ENCODE data around the gene PIK3C2G. TPM values are rescaled to one million over a fixed set of nuclear protein-coding genes. Genes with fewer than 3 reads are reported as not detected.

Gene PIK3C2G
- total RNA-seq, 1 donor from 2014 or later: 1.4 TPM

- no peak for DNase-seq (ENCODE audit: low spot score)
Measured at GRCh38 chr12:18552829-18553228, 291.5 kb downstream of the PIK3C2G start.

- DNase-seq (ENCODE audit: low spot score): no peak
Measured at GRCh38 chr12:18556161-18556560, 294.8 kb downstream of the PIK3C2G start.

- no peak for DNase-seq (ENCODE audit: low spot score)
Measured at GRCh38 chr12:18559242-18559641, 297.9 kb downstream of the PIK3C2G start.

- DNase-seq (ENCODE audit: low spot score): no peak
Measured at GRCh38 chr12:18562531-18562930, 301.2 kb downstream of the PIK3C2G start.

GRCh38 chr12:18564306-18564705 lies 303.0 kb downstream of the PIK3C2G start:
- DNase-seq (ENCODE audit: low spot score): no peak

DNA sequence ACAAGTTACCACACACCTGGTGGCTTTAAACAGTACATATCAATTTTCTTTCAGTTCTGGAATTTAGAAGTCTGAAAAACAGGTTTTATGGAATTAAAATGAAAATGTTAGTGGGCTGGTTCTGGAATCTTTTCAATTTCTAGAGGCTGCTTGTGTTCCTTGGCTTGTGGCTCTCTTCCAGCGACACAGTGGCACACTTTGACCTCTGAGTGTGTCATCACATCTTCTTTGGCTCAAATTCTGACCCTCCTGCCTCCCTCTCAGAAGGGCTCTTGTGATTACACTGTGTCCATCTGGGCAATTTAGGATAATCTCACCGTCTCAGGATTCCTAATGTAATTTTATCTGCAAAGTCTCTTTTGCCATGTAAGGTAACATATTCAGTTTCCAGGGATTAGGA lies 306.5 kb downstream of the PIK3C2G start:
- no peak for DNase-seq (ENCODE audit: low spot score)

DNA sequence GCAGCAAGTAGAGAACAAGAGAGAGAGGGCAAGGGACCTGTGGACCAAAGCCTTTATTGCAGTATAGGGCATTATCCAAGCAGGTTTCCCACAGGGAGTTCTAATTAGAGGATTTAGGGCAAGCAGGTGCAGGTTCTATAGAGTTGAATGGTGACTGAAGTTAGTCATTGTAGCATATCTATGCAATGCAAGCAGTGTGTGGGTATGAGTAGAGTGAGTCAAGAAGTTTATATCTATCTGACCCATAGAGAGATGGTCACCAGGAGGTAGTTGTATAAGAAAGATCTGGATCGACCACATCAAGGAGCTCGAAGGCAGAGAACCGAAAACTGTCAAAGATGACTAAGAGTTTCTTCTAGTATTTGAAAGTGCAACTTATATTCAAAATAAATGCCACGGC lies 309.2 kb downstream of the PIK3C2G start:
- no peak for DNase-seq (ENCODE audit: low spot score)

DNA sequence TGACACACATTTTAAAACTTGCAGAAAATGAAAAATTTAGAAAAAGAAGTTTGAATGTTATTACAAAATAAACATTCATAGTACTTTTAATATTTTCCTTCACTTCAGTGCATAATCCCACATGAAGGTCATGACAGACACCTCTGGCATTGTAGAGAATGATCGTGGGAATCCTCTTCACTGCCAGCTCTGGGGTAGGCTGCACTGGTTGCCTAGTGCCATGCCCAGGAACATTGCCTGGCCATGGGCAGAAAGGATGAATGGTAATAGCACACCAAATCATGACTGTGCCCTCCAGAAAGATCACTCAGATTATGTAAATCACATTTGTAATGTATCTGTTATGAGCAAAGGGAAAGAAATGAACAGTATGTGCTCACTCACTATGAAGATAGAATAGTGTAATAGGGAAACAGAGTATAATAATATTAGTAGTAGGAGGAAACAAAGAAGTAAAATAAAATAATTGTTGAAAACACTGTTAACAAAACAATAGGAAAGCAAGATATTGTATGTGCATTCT lies 314.8 kb downstream of the PIK3C2G start:
- no peak for DNase-seq (ENCODE audit: low spot score)

GRCh38 chr12:18576648-18577047 lies 315.3 kb downstream of the PIK3C2G start:
- DNase-seq (ENCODE audit: low spot score): no peak

GRCh38 chr12:18578191-18578590 lies 316.9 kb downstream of the PIK3C2G start:
- no peak for DNase-seq (ENCODE audit: low spot score)

- DNase-seq (ENCODE audit: low spot score): no peak
Measured at GRCh38 chr12:18580291-18580690, 319.0 kb downstream of the PIK3C2G start.

DNA sequence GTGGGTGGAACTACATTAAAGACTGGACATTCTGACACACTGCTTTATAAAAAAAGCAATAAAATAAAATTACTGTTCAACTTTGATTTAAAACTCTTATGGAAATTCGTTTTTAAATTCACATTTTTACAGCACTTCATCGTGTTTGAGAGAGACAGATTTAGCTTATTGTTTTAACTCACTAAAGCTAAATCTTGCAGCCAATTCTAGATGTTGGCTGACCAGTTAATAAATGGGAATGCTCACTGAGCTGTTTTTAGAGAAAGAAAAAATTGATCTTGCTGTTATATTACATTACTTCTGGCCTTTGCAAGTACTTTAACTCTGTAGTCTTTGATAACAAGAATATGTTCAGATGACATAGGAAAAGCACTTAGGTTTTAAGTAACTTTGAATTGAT lies 319.4 kb downstream of the PIK3C2G start:
- no peak for DNase-seq (ENCODE audit: low spot score)

DNA sequence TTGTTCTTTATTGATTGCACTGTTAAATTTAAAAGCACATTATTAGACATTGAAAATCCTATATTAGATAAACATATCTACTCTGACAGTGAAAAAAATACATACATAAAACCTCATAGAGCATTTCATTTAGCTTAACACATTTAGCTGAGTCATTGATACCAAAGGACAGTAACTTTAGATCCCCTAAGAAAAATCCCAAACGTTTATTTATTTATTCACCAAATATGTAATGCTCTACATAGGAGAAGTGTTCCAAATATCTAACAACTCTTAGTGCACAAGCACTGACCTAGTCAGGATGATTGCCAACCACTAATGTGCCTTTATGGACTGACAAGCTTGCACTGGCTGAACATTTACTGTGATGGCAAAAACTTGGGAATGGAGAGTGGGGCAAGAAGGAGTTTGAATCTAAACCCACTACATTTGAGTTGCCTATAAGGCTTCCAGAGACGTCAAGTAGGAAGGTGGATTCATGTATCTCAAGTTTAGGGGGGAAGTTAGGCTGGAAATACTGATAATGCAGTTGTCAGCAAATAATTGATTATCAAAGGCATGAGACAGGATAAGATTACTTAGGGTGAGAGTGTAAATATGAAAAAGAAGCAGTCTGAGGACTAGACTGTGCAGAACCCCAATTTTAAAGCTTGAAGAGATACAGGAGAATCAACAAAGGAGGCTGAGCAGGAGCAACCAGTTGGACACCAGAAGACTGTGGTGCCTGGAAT lies 320.1 kb downstream of the PIK3C2G start:
- no peak for DNase-seq (ENCODE audit: low spot score)

DNA sequence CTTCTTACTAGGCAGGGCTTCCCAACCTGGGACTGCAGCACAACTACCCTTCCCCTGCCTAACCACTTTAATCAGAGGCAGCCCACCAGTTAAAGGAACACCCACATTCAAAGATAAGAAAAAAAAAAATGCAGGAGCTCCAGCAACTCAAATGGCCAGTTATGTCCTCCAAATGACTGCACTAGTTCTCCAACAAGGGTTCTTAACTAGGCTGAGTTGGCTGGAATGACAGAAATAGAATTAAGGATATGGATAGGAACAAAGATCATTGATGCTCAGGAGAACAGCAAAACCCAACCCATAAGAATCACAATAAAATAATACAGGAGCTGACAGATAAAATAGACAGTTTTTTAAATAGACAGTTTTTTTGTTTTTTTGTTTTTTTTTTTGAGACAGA lies 322.3 kb downstream of the PIK3C2G start:
- DNase-seq (ENCODE audit: low spot score): no peak

- DNase-seq (ENCODE audit: low spot score): no peak
Measured at GRCh38 chr12:18586581-18586980, 325.3 kb downstream of the PIK3C2G start.

DNA sequence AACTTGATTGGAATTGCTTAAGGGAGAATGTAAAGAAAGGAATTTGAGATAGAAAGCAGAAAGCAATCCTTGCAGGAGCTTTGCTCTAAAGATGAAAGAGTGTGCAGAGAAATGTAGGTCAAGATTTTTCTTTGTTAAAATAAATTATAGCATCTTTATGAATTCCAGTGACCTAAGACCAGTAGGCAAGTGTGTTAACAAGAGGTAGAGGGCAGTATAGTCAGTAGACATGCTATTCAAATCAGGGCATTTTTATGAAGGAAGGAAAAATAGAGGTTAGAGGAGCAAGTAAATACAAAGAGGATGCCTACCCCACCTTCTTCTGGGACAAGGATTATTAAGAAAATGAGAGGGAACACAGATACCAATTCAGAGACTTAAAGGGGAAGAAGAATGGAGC lies 328.0 kb downstream of the PIK3C2G start:
- no peak for DNase-seq (ENCODE audit: low spot score)

GRCh38 chr12:18591473-18591872 lies 330.2 kb downstream of the PIK3C2G start:
- DNase-seq (ENCODE audit: low spot score): no peak

DNA sequence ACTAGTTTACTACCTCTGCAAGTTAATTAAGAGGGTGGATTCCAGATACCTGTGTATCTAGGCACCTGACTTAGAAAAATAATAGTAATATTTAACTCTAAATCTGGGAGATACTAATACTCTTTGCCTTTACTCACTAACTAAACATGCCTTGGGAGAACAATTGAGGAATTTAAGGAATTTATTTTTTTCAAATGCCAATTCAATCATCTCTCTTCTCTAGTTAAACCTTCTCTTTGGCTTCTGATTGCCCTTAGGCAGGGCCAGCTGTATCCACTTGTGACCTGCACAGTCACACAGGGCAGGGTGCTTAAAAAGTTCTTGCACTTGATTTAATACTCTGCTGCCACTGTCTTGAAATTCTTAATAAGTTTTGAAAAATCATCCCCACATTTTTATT lies 334.1 kb downstream of the PIK3C2G start:
- no peak for DNase-seq (ENCODE audit: low spot score)

- no peak for DNase-seq (ENCODE audit: low spot score)
Measured at GRCh38 chr12:18601962-18602361, 340.6 kb downstream of the PIK3C2G start.

- DNase-seq (ENCODE audit: low spot score): no peak
Measured at GRCh38 chr12:18612971-18613370, 351.7 kb downstream of the PIK3C2G start.

GRCh38 chr12:18620986-18621385 lies 359.7 kb downstream of the PIK3C2G start:
- no peak for DNase-seq (ENCODE audit: low spot score)

- no peak for DNase-seq (ENCODE audit: low spot score)
Measured at GRCh38 chr12:18629445-18629844, 368.1 kb downstream of the PIK3C2G start.

- DNase-seq (ENCODE audit: low spot score): no peak
Measured at GRCh38 chr12:18629916-18630315, 368.6 kb downstream of the PIK3C2G start.

GRCh38 chr12:18631339-18631738 lies 370.0 kb downstream of the PIK3C2G start:
- DNase-seq (ENCODE audit: low spot score): no peak
